Ammon's horn (tissue), 1 donor: ENCODE data around the gene NELFA.
"Not testable (repeated sequence)": the region's sequence is repeated elsewhere in the genome, so short reads cannot be mapped to it uniquely, and the experiment has no call there.

Experiments
- DNase-seq: peaks from one replicate; pipeline ENCODE4 v3.0.0-alpha.2; 2016; ENCODE audit warnings: low spot score

The NELFA gene

GRCh38 chr4:1993718-1994516, 14.9 kb downstream of the NELFA start:
- DNase-seq, result not testable (repeated sequence)

- DNase-seq, result no peak
These were observed 15.6 kb downstream of the NELFA start for GRCh38 chr4:1993169-1993516.

GRCh38 chr4:1992468-1993168, 16.2 kb downstream of the NELFA start:
- DNase-seq, result no peak

GRCh38 chr4:1991596-1992434, 17.0 kb downstream of the NELFA start:
- no peak for DNase-seq

GRCh38 chr4:1991087-1991486, 17.7 kb downstream of the NELFA start:
- DNase-seq, result no peak

GRCh38 chr4:1990676-1991075, 18.1 kb downstream of the NELFA start:
- DNase-seq, result no peak

GRCh38 chr4:1990348-1990645, 18.5 kb downstream of the NELFA start:
- no peak for DNase-seq

- DNase-seq, result no peak
These were observed 19.0 kb downstream of the NELFA start for GRCh38 chr4:1989533-1990347.

- DNase-seq, result no peak
These were observed 20.4 kb downstream of the NELFA start for GRCh38 chr4:1988327-1988724.

- DNase-seq, result no peak
These were observed 20.9 kb downstream of the NELFA start for GRCh38 chr4:1987721-1988326.

- no peak for DNase-seq
These were observed 21.5 kb downstream of the NELFA start for GRCh38 chr4:1987296-1987695.

GRCh38 chr4:1986578-1987210, 22.1 kb downstream of the NELFA start:
- DNase-seq, result no peak

- no peak for DNase-seq
These were observed 22.8 kb downstream of the NELFA start for GRCh38 chr4:1985780-1986577.

- no peak for DNase-seq
These were observed 23.5 kb downstream of the NELFA start for GRCh38 chr4:1985294-1985693.

GRCh38 chr4:1984406-1985191, 24.2 kb downstream of the NELFA start:
- no peak for DNase-seq

GRCh38 chr4:1983846-1984405, 24.8 kb downstream of the NELFA start:
- no peak for DNase-seq

GRCh38 chr4:1983053-1983845, 25.5 kb downstream of the NELFA start:
- no peak for DNase-seq
